SU-DHL-6 (cell line): ENCODE results near the gene TCEANC2.

ENCODE experiments used
- H2AFZ ChIP-seq: fragments of 200-600 bp; sonication (generic); 2 replicates; pipeline ENCODE4 v1.6.1; 2014; ENCODE audit warnings: low read depth, mild to moderate bottlenecking, moderate library complexity, mixed read lengths, antibody characterized with exemption, low read length; ENCODE audit not compliant: severe bottlenecking
- H3F3A ChIP-seq: fragments of 200-600 bp; shearing (Covaris generic); 2 replicates; pipeline ENCODE4 v1.6.0; 2016; ENCODE audit warnings: antibody characterized with exemption, mild to moderate bottlenecking; ENCODE audit not compliant: insufficient read depth
- H3K27ac ChIP-seq: fragments of 200-600 bp; sonication (generic); 2 replicates; pipeline ENCODE4 v1.5.1; 2016; ENCODE audit warnings: low read depth, mild to moderate bottlenecking, low read length, moderate library complexity, mixed read lengths
- H3K27me3 ChIP-seq: fragments of 200-600 bp; sonication (generic), shearing (Covaris generic); 2 replicates; pipeline ENCODE4 v1.6.0; 2014; ENCODE audit warnings: mild to moderate bottlenecking, low read length
- H3K36me3 ChIP-seq: fragments of 200-600 bp; sonication (generic); 2 replicates; pipeline ENCODE4 v1.6.1; 2014; ENCODE audit warnings: mild to moderate bottlenecking, low read length, mixed read lengths
- H3K4me2 ChIP-seq: fragments of 300-600, 200-600 bp; shearing (Covaris generic), sonication (generic); 2 replicates; pipeline ENCODE4 v1.6.0; 2014; ENCODE audit warnings: low read length, low read depth, mild to moderate bottlenecking; ENCODE audit not compliant: poor library complexity, severe bottlenecking
- H3K4me3 ChIP-seq: fragments of 200-600 bp; sonication (generic); 2 replicates; pipeline ENCODE4 v1.5.1; 2014; ENCODE audit warnings: antibody characterized with exemption, low read length, mild to moderate bottlenecking, mixed read lengths; ENCODE audit not compliant: insufficient read depth, poor library complexity, severe bottlenecking
- H3K79me2 ChIP-seq: fragments of 200-600 bp; sonication (generic); 2 replicates; pipeline ENCODE4 v1.6.1; 2014; ENCODE audit warnings: mild to moderate bottlenecking, low read length, moderate library complexity; ENCODE audit not compliant: insufficient read depth
- H3K9ac ChIP-seq: fragments of 200-600 bp; sonication (generic); 2 replicates; pipeline ENCODE4 v1.7.0; 2014; ENCODE audit warnings: mild to moderate bottlenecking, low read length
- H3K9me2 ChIP-seq: fragments of 200-600 bp; sonication (generic); replicated peaks from 2 replicates; pipeline ENCODE4 v1.6.1; 2014; ENCODE audit warnings: low read length; ENCODE audit not compliant: insufficient read depth
- H3K9me3 ChIP-seq: fragments of 200-600 bp; sonication (generic); 2 replicates; pipeline ENCODE4 v1.6.1; 2014; ENCODE audit warnings: low read length, mixed read lengths; ENCODE audit not compliant: insufficient read depth
- H4K20me1 ChIP-seq: fragments of 200-600 bp; sonication (generic); 2 replicates; pipeline ENCODE4 v1.6.1; 2014; ENCODE audit warnings: low read depth, mild to moderate bottlenecking, antibody characterized with exemption, low read length, moderate library complexity, mixed read lengths
- CTCF ChIP-seq: fragments of 200-600 bp; sonication (generic); IDR thresholded peaks from one replicate; pipeline ENCODE4 v1.5.1; 2017; ENCODE audit warnings: antibody characterized with exemption, mild to moderate bottlenecking, low read length, moderate library complexity; ENCODE audit not compliant: insufficient read depth, poor library complexity, severe bottlenecking
- EZH2phosphoT487 ChIP-seq: fragments of 200-600 bp; sonication (generic), shearing (Covaris generic); conservative IDR thresholded peaks from 2 replicates; pipeline ENCODE4 v1.6.1; 2018; ENCODE audit warnings: mild to moderate bottlenecking, antibody characterized with exemption, low read length, moderate library complexity, mixed read lengths

The TCEANC2 gene

DNA sequence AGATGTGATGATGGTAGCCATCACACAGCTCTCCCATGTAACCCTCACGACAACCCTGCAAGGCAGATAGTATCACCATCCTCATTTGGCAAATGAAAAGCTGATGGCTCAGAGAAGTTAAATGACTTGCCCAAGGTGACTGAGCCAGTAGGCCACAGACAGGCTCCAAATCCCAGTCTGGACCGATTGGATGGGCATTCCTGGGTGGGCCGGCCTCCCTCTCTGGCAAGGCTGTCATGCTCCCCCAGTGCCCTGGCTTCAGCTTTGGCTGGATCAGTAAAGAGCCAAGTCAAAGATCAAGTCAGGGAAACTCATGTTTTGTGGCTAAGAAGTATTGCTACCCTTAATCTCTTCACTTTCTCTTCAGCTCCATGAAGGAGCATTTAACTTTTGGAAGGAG, 58.2 kb downstream of the TCEANC2 start:
- TF ChIP-seq EZH2phosphoT487 (no peak), CTCF (no peak)
- H3K27ac ChIP-seq, result no peak overlapping the region
- no peaks in the 10 kb centered on the region for H3K9me2 ChIP-seq
- no peaks in the 10 kb centered on the region for H3K36me3 ChIP-seq
- no peaks in the 10 kb centered on the region for H3K79me2 ChIP-seq
- no peak overlapping the region for H2AFZ ChIP-seq
- no peak overlapping the region for H3K4me2 ChIP-seq
- H3K9me3 ChIP-seq, result no peaks in the 10 kb centered on the region
- H3K4me3 ChIP-seq, result no peak overlapping the region
- H3K27me3 ChIP-seq, result no peaks in the 10 kb centered on the region
- H3K9ac ChIP-seq, result no peak overlapping the region
- no peaks in the 10 kb centered on the region for H4K20me1 ChIP-seq
- H3F3A ChIP-seq, result no peaks in the 10 kb centered on the region

GRCh38 chr1:54112027-54112426, 58.6 kb downstream of the TCEANC2 start:
- Histone ChIP-seq H3F3A (no peaks in the 10 kb centered on the region), H2AFZ (no peak overlapping the region), H3K9me3 (no peaks in the 10 kb centered on the region), H3K4me2 (no peak overlapping the region), H3K4me3 (no peak overlapping the region), H3K36me3 (no peaks in the 10 kb centered on the region), H3K9ac (no peak overlapping the region), H4K20me1 (no peaks in the 10 kb centered on the region), H3K9me2 (no peaks in the 10 kb centered on the region), H3K79me2 (no peaks in the 10 kb centered on the region), H3K27me3 (no peaks in the 10 kb centered on the region), H3K27ac (no peak overlapping the region)
- TF ChIP-seq EZH2phosphoT487 (no peak), CTCF (no peak)

DNA sequence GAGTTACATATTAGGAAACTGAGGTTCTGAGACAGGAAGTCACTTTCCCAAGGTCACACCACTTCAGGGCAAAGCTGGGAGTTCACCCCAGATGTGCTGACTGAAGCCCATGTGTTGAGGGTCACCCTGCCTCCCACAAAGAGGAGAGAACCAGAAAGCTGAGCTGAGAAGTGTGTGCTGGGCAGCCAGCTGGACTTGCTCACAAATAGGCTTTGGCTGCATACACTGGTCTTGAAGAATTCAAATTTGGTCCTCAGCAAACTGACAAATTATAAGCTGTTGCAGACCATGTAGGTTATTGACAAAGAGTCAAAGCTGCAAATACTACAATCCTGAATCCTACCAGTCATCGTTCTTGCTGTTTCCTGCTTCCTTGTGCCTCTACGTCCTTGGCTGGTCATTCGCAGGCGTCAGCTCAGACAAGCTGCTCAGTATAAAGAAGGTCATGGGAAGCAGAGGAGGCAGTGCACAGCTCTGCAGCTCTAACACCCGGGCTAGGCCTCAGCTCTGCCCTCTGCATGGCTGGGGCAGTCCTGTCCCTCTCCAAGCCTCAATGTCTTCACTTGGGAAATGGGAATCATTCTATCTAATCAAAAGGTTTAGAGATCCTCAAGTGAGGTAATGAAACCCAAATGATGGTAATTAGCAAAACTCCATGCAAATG, 59.4 kb downstream of the TCEANC2 start:
- no peak overlapping the region for H3K9ac ChIP-seq
- no peaks in the 10 kb centered on the region for H3K9me3 ChIP-seq
- no peak overlapping the region for H3K4me2 ChIP-seq
- H3K4me3 ChIP-seq, result no peak overlapping the region
- no peak for TF ChIP-seq EZH2phosphoT487
- TF ChIP-seq CTCF, result no peak
- H3K9me2 ChIP-seq, result no peaks in the 10 kb centered on the region
- no peaks in the 10 kb centered on the region for H3F3A ChIP-seq
- no peaks in the 10 kb centered on the region for H4K20me1 ChIP-seq
- H2AFZ ChIP-seq, result no peak overlapping the region
- no peaks in the 10 kb centered on the region for H3K79me2 ChIP-seq
- no peak overlapping the region for H3K27ac ChIP-seq
- no peaks in the 10 kb centered on the region for H3K27me3 ChIP-seq
- no peaks in the 10 kb centered on the region for H3K36me3 ChIP-seq
